NCI-H2081 treated with DMSO at 0.1 percent for 48 hours (cell line): ENCODE data around the gene NCAM1.

Experiments
- DNase-seq: peaks from one replicate; lab custom pipeline; 2025; lab: John Stamatoyannopoulos, UW

Gene NCAM1

DNA sequence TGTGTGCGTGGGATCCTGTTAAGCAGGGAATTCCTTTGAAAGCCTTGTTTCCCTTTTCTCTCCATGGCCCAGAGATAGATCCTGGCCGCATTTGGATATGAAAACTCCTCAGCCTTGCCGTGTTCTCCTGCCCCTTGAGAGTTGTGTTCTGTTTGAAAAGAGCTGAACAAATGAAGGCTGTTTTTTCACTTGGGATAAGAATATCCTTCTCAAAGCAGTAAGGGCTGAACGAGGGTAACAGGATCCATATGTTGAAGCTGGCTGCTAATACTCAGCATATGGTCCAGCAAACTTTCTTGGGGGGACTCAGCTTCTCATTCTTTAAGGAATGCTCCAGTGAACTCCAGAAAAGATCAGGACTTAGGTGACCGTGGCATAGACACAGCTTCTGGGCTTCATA lies 238.6 kb downstream of the NCAM1 start:
- DNase-seq = no peak

DNA sequence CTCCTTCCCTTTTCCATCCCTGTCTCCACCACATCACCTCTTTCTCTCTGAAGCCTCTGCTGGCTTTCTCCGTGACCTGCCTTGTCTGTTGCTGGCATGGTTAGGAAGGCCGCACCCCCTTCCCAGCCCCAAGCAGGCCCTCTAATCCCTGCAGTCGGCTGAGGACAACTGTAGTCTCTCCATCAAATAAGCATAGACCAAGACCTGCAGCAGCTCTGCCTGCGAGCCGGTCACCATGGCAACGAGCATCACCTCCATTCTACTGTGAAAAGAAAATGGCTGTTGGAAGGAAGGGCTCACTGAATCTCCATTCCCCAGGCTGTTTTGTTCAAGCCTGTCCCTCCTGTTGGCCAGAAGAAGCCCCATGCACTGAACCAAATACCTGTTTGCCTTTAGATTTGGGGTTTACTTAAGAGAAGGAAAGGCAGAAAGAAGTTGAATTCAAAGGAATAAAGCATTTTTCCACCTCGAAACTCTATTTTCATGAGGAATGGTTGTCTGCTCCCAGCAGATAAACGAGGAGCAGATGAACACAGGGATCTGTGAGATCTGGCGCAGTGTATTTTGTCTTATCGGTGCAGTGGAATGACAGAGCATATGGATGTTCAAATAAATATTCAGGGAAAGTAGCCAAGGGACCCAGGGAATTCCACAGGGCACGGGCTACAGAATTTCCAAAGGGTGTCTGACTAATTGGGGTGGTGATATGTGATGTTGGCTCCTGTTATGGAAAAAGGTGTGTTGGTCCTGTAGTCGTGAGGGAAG lies 240.0 kb downstream of the NCAM1 start:
- DNase-seq = no peak

DNA sequence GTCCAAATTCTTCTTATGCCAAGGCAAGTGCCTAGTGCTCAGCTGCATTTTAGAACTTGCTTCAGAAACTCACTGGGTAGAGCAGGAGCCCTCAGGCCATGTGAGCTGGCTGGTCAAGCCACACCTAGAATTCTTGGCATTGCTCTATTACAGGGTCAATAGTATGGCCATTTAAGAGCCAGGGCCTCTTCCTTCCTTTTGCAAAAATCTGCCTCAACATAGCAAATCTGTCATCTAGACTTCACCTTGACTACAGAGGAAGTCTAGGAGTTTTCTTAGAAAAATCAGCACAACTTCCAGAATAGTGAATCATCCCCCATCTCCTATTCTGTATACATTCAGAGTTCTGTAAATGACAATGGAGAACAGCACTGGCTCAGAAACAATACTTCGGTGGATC lies 241.2 kb downstream of the NCAM1 start:
- DNase-seq = no peak

DNA sequence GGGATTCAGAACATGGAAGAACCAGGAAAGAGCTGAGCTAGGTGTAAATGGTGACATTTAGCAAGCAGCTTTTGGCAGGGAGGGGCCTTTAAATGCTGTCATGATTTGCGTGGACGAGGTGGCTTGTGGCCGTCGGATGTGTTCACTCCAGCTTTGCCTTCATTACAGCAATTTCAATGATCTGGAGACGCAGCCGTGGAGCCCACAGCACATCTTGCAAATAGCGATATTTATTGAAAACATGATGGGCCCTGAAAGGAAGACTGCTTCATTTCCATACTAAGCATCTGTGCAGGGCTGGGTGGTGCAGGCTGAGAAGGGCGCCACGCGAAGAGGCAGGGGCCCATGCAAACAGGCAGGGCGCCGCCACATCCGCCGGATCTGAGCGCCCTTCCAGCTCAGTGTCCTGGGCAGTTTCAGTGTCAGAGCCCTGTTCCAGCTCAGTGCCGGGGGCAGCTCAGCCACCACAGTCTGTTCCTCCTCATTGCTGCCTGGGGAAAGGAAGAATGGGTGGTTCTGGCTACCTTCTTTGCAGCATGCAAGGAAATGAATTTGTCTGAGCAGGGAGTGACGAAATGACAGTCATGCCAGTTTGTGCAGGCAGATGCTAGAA lies 242.0 kb downstream of the NCAM1 start:
- DNase-seq = no peak

DNA sequence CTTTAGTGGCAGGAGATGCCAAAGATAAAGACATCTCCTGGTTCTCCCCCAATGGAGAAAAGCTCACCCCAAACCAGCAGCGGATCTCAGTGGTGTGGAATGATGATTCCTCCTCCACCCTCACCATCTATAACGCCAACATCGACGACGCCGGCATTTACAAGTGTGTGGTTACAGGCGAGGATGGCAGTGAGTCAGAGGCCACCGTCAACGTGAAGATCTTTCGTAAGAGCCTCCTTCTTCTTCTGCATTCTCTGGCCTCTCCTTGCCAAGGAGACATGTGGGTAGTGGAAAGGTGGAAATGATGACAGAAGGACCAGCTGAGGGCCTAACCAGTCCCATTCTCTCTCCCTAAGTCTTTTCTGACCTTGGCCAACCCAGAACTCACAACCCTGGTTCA lies 243.1 kb downstream of the NCAM1 start:
- DNase-seq = no peak

DNA sequence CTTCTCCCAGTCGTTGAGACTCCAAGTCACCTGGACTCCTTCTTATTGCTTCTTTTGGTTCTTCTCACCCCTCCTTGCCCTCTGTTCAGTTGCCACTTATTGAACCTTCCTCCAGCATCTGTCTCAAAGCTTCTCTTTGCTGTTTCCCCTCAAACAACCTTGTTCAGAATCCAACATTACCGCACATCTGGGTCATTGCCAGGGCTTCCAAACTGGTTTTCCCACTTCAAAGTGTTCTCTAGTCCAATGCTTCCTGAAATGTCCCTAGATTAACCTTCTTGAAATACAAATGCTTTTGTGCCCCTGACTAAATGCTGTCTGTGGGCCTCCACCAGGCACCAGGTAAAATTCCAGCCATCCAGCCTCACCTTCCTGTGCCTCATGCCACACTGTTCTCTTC lies 252.3 kb downstream of the NCAM1 start:
- no peak for DNase-seq

DNA sequence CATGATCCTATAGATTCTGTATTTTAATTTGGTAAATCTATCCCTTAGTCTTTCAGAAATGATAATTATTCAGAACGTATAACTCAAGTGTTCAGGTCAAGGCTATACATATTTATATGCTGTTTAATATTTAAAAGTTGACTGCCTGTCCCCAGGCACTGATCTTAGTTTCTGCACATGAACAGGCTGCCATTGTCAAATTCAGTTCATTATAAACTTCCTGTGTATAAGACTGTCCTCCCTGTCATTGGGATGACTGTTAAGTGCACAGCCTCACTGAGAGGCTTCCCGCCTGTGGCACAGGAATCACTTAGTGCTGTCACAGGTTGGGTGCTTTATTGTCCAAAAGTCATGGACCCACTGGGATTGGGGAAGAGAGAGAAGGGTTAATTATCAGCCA lies 261.0 kb downstream of the NCAM1 start:
- no peak for DNase-seq

DNA sequence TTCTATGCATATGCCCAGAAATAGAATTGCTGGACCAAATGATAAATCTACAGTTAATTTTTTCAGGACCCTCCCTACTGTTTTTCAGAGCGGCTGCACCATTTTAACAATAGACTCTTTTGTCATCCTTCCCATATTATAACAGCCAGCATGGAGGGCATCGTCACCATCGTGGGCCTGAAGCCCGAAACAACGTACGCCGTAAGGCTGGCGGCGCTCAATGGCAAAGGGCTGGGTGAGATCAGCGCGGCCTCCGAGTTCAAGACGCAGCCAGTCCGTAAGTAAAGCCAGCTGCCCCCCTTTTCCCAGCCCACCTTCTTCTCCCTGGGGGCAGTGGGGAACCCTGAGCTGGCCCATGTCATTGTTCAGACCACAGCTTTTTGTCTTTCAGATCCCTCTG lies 273.7 kb downstream of the NCAM1 start:
- DNase-seq = no peak

DNA sequence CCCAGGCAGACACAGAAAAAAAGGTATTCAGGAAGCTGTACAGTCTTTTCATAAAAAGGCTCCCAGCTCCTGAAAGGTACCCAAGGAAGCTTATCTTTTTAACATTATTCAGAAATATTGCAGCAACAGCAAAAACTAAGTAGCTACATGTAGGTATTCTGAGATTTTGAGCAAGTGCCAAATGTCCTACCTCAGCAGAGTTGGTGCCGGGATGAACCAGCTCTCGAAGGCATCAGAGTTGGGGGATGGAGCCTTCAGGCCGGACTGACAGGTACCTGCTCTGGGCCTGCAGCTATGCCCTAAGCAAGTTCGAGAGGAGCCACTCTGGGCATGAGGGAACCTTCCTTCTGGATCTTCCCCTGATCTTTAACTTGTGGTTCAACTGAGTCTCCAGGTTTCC lies 276.0 kb downstream of the NCAM1 start:
- DNase-seq = no peak

DNA sequence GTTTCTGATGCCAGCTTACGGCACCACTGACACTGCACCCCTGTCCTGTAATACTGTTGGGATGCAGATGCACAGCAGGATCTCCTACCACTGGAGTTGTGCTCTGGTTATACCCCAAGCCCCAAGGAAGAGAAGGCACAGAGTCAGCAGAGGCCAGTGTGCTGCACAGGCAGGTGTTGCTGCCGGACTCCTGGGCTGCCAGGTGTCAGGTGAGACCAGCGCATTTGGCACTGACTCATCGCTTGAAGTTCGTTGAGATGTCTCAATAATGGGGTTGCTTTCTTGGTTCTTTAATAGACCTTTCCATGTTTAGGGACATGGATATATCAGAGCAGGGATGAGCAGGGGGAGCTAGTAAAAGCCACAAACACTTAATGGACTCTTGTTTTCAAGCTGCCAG lies 277.5 kb downstream of the NCAM1 start:
- no peak for DNase-seq

DNA sequence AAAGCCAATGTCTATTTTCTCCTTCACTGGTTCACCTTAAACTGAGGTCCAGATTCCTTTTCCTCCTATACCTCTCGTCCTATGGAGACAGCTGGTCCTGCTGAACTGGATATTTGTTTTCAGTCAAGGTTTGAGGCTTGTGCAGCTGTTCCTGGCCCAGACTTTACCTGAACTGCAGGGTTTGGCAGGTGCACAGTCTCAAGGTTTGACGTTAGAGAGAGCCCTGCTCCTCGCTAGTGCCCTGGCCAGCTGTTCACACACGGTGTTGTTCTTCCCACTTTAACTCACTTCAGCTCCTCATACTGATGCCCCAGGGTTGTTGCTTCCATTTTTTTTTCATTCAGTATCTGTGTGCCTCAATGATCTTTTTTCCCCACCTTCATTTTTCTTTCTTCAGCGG lies 279.2 kb downstream of the NCAM1 start:
- DNase-seq = no peak

DNA sequence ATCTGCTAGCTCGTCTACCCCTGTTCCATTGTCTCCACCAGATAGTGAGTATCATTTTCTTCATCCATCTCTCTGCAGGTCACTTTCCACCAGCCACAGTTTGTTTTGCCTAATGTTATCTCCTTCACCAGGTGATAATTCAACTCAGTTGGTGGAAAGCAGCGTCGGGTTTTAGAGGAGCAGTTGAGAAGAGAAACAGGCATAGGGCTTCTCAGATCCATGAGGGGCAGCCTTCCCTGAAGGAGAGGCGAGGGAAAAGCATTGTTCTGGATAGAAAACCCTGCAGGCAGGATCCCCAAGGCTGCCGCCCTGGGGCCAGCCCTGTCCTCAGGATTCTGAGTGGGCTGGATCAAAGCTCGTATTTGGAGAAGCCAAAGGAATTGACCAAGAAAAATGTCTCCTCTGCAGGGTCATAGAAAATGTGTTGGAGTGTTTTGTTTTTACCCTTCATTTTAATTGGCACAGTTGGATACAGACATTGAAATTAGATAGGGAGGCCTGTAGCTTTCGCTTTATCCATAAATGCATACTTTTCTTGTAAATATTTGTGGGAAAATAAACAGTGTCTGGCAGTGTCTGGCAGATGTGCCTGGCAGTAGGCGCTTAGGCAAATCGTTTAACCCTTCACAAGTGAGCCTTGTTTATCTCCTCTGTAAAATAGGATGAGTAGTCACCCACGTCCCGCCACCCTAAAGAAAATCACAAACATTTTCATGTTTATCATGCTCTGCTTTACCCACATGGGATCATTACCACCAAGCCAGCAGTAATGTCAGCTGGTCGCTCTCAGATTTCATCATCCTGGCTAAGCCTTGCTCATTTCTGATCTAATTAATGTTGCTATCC lies 279.8 kb downstream of the NCAM1 start:
- DNase-seq = no peak

DNA sequence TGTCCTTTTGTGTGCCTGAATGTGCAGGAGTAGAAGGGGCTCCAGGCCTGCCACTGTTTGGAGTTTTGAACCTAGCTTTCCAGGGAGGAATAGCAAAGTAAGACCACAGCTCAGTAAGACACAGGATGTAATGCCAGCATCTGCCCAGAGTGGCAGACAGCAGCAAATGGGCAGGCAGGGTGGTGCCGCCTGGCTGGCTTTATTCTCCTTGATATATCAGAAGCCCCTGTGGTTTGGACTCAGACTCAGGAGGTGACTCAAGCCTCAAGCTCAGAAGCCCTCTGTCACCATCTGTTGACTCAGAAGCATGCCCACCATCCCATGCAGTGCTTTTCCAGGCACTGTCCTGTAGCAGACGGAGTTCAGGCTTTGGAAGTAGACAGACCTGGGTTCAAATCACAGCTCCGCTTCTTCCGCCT lies 280.4 kb downstream of the NCAM1 start:
- no peak for DNase-seq

DNA sequence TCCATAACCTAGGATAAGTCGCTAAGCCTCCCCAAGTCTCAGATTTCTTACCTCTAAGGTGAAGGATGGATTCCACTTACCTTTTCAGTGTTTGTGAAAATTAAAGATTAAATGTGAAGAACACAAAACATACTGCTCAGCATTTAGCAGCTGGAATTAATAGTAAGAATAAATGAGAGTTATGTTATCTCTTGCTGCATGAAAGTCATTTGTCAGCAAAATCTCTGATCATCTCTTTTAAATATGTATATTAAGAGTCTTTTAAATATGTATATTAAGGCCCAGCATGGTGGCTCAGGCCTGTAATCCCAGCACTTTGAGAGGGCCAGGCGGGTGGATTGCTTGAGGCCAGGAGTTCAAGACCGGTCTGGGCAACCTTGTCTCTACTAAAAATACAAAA lies 280.8 kb downstream of the NCAM1 start:
- no peak for DNase-seq

DNA sequence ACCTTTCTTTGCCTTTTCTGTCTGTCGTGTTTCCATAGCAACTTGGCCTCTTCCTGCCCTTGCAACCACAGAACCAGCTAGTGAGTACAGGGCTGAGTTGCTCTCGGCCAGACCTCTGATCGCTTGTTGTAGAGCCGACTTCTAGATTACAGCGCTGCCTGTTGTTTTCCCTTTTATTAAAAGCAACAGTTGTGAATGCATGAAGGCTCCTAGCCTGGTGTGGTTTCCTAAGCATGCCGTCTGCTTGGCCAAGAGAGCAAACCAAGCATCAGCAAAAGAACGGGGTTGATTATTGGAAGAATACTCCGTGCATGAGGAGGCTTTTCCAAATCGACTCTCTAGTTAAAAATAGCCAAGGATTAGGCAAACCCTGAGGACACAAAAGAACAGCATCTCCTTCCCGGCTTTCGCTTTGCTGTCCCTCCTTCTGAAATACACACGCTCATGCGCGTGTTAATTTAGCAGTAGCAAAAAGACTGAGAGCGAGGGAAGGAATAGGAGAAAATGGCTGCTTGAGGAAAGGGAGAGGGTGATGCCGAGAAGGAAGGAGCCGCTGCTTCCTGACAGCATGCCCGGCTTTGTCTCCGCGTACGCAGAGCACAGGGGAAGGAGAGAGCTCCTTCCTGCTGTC lies 281.7 kb downstream of the NCAM1 start:
- no peak for DNase-seq

DNA sequence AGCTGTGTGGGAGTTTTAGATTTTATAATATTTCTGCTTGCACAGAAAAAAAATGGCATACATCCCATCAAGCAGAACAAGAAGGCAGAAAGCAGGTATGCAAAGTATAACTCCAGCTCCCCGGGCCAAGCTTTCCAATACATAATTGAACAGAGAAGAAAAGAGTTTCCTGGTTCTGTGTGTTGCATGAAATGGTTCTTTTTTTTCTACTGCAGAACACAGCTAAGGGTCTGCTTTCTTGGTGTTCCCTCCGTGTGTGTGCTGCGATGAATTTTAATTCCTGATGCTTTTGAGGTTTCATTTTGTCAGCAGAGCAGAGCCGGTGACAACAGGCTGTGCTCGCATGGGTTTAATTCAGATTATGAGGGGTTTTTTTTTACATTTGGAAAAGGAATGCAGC lies 282.5 kb downstream of the NCAM1 start:
- DNase-seq = no peak

DNA sequence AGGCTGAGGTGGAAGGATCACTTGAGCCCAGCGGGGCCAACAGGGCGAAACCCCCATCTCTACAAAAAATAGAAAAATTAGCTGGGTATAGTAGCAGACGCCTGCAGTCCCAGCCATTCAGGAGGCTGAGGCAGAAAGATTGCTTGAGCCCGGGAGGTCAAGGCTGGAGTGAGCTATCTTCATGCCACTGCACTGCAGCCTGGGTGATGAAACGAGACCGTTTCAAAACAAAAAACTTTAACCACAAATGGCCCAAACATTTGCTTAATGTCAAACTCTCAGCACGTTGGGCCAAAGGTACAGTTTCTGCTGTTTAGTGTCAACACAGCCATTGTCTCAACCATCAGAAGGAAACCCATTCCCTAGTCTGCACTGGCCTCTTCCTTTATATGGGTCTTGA lies 284.0 kb downstream of the NCAM1 start:
- DNase-seq = no peak

DNA sequence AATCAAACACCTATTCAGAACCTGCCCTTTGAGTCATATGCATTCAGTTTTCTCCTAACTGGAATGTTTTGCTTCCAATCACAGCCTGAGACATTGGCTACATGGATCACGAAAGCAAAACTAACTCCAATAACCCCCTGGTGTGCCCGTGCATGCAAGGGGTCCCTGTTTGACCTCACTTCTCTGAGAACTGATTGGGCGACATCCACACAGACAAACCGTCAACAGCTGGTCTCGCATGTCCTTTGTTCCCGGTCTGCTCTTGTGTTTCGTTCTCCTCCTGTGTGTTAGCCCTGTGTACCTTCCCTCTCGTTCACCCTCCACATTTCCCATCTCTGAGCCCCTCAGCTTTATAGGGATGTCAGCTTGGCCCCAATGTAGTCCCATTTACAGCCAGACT lies 286.0 kb downstream of the NCAM1 start:
- no peak for DNase-seq

DNA sequence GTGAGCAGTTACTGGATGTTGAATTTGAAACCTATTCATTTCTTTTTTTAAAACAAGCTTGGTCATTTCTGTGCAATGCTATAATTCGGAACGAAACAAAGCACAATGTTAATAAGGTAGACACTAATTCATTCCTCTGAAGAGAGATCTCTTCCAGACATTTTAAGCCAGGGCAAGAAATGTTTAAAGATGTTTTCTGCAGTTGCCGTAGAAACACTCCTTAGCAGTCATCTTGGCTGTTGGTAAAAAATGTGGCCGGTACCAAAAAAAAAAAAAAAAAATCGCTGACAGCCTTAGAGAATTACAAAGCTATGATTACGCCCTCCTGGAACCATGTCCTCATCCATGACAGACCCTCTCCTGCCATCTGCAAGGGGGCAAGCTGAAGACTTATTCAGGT lies 286.7 kb downstream of the NCAM1 start:
- no peak for DNase-seq

DNA sequence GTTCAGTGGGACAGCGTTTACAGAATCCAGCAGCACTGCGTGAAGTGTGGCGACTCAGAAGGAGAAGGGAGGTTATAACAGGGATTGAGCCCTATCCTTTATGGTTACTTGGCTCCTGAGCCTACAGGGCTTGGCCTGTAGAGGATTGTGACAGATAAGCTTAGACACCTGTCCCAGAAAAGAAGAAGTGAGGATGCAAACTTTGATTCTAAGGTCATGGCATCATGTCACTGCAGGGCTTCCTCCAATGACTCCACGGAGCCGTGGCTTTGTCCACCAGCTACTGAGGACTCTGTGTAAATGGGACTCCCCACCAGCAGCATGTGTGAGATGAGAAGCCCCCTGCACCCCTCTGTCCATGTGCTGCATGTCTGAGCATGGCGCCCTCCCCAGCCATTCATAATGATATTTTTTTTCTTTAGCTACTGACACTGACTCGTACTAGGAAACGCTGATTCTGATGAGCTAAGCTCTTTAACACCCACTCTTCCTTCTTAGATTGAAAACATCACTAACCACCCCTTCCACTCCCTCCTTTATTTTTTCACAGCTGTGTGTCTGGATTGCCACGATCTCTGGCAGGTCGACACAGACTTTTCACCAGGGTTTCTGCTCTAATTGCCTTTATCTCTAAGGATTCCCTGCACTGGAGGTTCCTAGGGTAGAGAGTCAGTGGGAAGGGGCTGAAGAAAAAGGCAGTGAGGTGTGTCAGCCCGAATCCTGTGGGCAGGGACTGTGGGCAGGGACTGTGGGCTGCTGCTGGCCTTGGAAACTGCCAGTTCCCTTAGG lies 287.7 kb downstream of the NCAM1 start:
- DNase-seq = no peak

DNA sequence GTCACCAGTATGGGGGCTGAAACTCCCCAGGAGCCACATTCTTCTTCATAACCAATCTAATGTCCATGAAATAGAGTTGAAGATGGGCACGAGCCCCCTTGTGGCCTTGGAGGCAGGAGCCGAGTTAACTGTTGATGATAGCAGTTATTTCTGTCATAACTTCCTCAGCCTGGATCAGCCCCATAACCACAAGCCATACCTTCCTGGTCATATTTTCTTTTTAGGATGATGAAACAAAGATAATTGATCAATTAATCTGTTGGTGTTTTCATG lies 288.2 kb downstream of the NCAM1 start:
- no peak for DNase-seq

DNA sequence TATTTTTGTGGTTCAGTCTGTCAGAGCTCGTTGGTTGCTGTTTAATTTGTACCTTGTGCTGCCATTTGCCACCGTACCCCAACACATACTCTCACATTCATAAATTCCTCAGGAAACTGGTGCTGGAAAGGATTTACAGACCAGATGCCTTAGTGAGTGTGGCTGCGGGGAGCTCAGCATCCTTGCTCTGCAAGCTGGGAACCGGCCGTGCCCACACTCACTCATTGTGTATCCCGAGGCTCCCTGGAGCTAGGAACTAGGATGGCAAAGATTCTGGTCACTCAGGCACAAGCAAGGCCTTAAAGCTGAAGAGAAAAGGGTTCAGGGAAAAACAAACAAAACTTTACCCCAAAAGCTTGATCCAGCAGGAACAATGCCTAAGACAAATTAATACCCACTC lies 288.6 kb downstream of the NCAM1 start:
- DNase-seq = no peak
